HepG2 (cell line): ENCODE data around the gene NFKBIA. TPM values are rescaled to one million over a fixed set of nuclear protein-coding genes. Genes with fewer than 3 reads are reported as not detected.

ENCODE experiments used
- ATF4 ChIP-seq, 2 experiments: fragments of 450-650 bp in 1 of 2; sonication (generic) in 1 of 2; formaldehyde crosslinking; IDR thresholded peaks; 2 replicates each; pipeline versions ENCODE4 v1.5.0 to v1.8.0; 2020 to 2022; ENCODE audit warnings: mild to moderate bottlenecking in 1 of 2, missing genetic modification reagents in 1 of 2
- HNRNPUL1 ChIP-seq: fragments of 200-400 bp; formaldehyde crosslinking; IDR thresholded peaks from 2 replicates; pipeline ENCODE4 v1.6.1; 2017; ENCODE audit warnings: low read depth, mild to moderate bottlenecking, low read length, moderate library complexity
- KAT2B ChIP-seq: fragments of 150-350 bp; IDR thresholded peaks from 2 replicates; pipeline ENCODE4 v1.6.1; 2014; ENCODE audit warnings: low read depth, low read length, borderline replicate concordance
- KIAA2018 ChIP-seq: sonication (generic); formaldehyde crosslinking; IDR thresholded peaks from 2 replicates; pipeline ENCODE4 v1.5.0; 2020; ENCODE audit warnings: mild to moderate bottlenecking, missing genetic modification reagents, borderline replicate concordance
- RAD51 ChIP-seq: fragments of 450-650 bp; IDR thresholded peaks from 2 replicates; pipeline ENCODE4 v1.6.1; 2016; ENCODE audit warnings: borderline replicate concordance
- SAFB2 ChIP-seq: sonication (generic); formaldehyde crosslinking; IDR thresholded peaks from 2 replicates; pipeline ENCODE4 v1.5.1; 2020; ENCODE audit warnings: missing genetic modification reagents, low read depth, mild to moderate bottlenecking, borderline replicate concordance
- SKIL ChIP-seq: sonication (generic); formaldehyde crosslinking; IDR thresholded peaks from 2 replicates; pipeline ENCODE4 v1.8.0; 2022; ENCODE audit warnings: missing genetic modification reagents, mild to moderate bottlenecking, moderate library complexity, borderline replicate concordance
- TFE3 ChIP-seq: IDR thresholded peaks from 2 replicates; pipeline ENCODE4 v1.6.1; 2016
- TGIF2 ChIP-seq: IDR thresholded peaks from 2 replicates; pipeline ENCODE4 v1.6.1; 2016; ENCODE audit warnings: control low read depth, missing compliant biosample characterization
- THAP11 ChIP-seq: IDR thresholded peaks from 2 replicates; pipeline ENCODE4 v1.6.1; 2016; ENCODE audit warnings: missing biosample characterization, missing genetic modification reagents
- ZNF446 ChIP-seq: sonication (generic); formaldehyde crosslinking; IDR thresholded peaks from 2 replicates; pipeline ENCODE4 v1.5.0; 2020; ENCODE audit warnings: mild to moderate bottlenecking, missing genetic modification reagents
- ZNF569 ChIP-seq: sonication (generic); formaldehyde crosslinking; IDR thresholded peaks from 2 replicates; pipeline ENCODE4 v1.5.0; 2020; ENCODE audit warnings: mild to moderate bottlenecking, missing genetic modification reagents, moderate library complexity, borderline replicate concordance
- ZNF704 ChIP-seq: sonication (generic); formaldehyde crosslinking; IDR thresholded peaks from 2 replicates; pipeline ENCODE4 v1.8.1; 2023; ENCODE audit warnings: mild to moderate bottlenecking, inconsistent platforms, moderate library complexity, missing genetic modification reagents, borderline replicate concordance
- polyA plus RNA-seq, 8 experiments: library from polyadenylated mRNA; depleted of rRNA in 3 of 8; stranded (reverse) in 7 of 8; unstranded in 1 of 8; fragments of >200 nt; fragmentation: Illumina TruSeq in 4 of 8; extraction: Trizol in 4 of 8; gene quantifications; 2 replicates each; pipeline versions ENCODE4 v1.2.1 to v1.2.3, GENCODE V29; 2011 to 2016; ENCODE audit warnings: low read depth in 4 of 8, missing spikeins in 1 of 8, mixed read lengths in 1 of 8; ENCODE audit not compliant: insufficient read depth in 1 of 8
- total RNA-seq, 5 experiments: library from RNA; depleted of rRNA; stranded (reverse); fragments of >200 nt; fragmentation: Illumina TruSeq; extraction: Trizol; gene quantifications; 2 replicates each; pipeline ENCODE4 v1.2.3, GENCODE V29; 2016; ENCODE audit warnings: low read depth in 1 of 5

Gene NFKBIA
- total and polyA plus RNA-seq, 2 of the 13 experiments (the other 11 are each of a cell fraction or from before 2014, with no cell fraction given), result 197 to 319 TPM

GRCh38 chr14:35352274-35353233, 52.0 kb downstream of the NFKBIA start (continued):
- no peak for TF ChIP-seq SKIL (CRISPR knock-in tag)
- no peak for TF ChIP-seq KIAA2018 (CRISPR knock-in tag)
- no peak for TF ChIP-seq ZNF569
- TF ChIP-seq KAT2B, result no peak
- TF ChIP-seq TFE3, result no peak
- peak; percentile 40; the same call in 1 of the 2 replicates for TF ChIP-seq RAD51
- TF ChIP-seq HNRNPUL1, result no peak
- TF ChIP-seq SAFB2 (CRISPR knock-in tag), result no peak; the same call in 1 of the 2 replicates
- no peak for TF ChIP-seq ZNF704
- no peak for TF ChIP-seq ZNF446
- no peak for TF ChIP-seq ATF4 (CRISPR knock-in tag; IDR thresholded peaks at IDR 0.05)
- no peak for TF ChIP-seq THAP11 (CRISPR knock-in tag)
- no peak for TF ChIP-seq TGIF2 (CRISPR knock-in tag)
